HS-27A (cell line): ENCODE data around the gene FBXO11.

ENCODE experiments used
- DNase-seq: peaks from one replicate; pipeline ENCODE4 v3.0.0-alpha.2; 2012; ENCODE audit warnings: low read depth, missing footprints

Gene FBXO11

DNA sequence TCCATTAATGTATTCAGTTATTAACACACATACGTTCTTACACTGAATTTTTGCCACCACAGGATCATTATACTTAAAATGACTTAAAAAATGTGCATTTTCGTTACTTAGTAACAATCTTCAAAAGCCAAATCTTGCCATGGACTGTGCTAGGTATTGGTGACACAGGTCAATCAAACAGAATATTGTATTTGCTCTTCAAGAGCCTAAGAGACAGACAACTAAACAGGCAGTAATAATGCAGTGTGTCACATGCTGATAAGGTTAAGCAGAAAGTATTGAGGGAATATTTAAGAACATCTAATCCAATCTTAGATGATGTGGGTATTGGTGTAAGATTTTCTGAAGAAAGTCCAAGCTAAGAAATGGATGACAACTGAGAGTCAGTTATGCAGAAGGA is 56.9 kb downstream of the FBXO11 start:
- no peak for DNase-seq

DNA sequence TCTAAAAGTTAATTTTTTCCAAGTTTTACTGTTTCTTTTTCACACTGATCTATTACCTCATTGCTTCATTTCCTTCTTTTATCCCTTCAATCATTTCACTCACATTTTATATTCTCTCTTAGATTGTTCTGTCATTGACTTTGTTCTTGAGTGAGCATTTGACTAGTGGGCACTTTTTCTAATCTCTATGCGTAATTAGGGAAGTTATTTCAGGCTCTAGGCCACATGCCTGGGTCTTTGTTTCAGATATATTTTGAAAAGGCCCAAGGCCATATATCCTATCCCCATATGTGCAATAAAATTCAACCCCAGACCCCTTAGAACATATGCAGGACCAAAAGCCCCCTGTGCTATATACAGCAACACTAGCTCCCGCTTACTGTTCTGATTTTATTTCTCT is 62.1 kb downstream of the FBXO11 start:
- DNase-seq: no peak

DNA sequence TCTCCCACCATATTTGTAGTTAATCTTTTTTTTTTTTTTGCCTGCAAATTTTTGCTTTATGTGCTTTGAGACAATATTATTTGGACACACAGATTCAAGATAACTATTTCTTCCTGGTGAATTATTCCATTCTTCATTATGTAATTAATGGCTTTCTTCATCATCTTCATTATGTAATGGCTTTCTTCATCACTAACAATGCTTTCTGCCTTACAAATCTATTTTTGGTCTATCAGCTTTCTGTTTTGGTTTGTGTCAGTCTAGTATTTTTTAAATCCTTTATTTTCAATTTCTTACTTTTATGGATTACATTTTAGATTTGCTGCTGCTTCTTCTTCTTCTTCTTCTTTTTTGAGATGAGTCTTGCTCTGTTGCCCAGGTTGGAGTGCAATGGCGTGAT is 62.9 kb downstream of the FBXO11 start:
- DNase-seq: no peak

DNA sequence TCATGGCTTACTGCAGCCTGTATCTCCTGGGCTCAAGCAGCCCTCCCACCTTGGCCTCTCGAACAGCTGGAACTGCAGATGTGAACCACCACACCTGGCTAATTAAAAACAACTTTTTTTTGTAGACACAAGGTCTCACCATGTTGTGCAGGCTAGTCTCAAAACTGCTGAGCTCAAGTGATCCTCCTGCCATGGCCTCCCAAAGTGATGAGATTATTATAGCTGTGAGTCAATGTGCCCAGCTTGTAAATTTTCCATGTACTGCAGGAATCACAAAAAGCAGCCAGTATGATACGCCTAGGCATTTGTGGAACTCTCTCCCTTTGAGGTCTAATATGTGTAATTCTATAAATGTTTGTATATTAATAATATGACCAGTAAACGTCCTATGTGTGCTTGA is 63.5 kb downstream of the FBXO11 start:
- no peak for DNase-seq

DNA sequence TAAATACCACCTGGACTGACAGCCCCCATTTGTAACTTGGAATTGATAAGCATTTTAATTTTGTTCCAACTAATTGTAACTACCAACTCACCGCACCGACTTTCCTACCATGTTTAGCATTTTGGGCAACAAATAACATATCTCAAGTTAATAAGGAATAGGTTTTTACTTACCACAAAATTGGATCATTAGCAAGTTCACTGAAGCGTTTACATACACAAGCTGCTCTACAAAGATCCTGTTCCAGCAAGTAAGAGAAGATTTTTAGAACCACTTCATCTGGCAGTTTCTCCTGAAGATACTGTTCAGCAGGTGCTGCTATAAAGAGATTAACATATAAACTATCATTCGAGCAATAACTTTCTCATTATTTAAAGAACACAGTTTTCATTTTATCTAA is 67.6 kb downstream of the FBXO11 start:
- no peak for DNase-seq

DNA sequence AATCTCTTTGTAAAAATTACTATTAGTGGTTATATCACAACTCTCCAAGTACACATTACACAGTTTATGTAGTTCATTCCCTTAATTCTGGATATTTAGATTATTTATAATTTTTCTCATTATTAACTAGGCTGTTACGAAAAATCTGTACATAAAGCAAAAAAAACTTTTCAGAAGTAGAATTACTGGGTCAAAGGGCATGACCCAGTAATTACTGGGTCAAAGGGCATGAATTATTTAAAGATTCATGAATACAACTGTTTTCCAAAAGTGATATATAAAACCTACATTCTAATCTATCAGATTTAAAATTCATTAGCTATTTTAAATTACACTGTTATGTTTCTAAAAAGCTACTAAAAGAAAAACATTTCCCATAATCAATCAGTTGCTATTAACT is 68.0 kb downstream of the FBXO11 start:
- DNase-seq: no peak

DNA sequence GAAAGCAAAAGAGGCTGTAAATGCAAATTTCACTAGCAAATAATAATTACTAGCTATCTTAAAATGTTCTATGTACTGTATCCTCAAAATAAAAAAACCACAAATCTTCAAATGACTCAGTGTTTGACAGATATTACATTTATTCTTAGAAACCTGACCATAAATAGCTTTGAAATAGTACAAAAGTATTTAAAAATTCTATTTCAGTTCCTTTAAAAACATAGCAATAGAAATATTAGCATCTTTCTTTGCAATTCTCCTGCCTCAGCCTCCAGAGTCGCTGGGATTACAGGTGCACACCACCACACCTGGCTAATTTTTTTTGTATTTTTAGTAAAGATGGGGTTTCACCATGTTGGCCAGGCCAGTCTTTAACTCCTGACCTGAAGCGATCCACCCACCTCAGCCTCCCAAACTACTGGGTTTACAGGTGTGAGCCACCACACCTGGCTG is 72.8 kb downstream of the FBXO11 start:
- DNase-seq: no peak

DNA sequence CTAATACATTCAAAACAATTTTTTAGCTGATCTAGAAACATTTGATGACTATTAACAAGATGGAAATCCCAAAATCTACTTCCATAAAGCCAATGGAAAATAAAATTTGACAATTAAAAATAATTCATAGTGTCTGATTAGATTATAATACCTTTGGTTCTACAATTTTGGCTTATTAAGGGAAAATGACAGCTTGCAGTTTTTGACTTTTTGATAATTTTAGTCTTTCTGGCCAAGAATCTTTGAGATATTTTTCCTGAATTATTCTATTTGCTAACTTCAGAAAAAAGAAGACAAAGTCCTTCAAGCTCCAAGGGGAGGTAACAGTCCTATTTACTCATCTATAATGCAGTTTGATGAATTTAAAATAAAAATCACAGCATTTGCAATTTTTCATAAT is 83.8 kb downstream of the FBXO11 start:
- DNase-seq: no peak

DNA sequence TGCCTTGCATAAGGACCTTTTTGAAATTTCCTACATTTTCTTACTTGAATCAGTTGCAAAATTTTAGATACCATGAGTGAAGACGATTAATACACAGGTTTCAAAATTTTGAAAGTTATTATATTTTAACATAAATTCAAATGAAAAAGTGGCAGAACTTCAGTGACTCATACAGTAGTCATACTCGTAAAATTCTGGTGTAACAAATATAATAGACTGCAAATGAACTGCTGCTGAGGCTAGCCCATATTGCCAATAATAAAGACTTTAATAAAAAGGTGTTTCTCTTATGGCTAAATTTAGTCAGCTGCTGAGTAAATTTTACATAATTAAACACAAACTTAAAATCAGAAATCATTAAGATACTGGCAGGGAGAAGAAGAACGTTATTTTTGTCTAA is 86.5 kb downstream of the FBXO11 start:
- DNase-seq: no peak

DNA sequence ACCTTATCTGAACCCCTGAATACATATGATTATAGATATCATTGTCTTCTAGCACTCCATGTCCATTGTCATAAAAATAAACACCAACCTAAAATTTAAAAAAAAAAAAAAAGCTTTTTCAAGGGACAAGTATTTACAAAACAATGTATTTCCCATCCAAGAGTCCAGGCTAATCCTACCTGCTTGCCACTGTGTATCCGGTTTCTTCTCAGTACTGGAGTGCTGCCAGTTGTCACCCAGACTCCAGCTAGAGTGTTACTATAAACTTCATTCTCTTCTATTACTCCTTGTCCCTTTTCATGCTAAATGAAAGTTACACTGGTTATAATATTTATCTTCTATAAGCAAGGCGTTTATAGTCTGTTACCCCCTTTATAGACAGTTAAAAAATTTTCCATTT is 87.5 kb downstream of the FBXO11 start:
- no peak for DNase-seq

DNA sequence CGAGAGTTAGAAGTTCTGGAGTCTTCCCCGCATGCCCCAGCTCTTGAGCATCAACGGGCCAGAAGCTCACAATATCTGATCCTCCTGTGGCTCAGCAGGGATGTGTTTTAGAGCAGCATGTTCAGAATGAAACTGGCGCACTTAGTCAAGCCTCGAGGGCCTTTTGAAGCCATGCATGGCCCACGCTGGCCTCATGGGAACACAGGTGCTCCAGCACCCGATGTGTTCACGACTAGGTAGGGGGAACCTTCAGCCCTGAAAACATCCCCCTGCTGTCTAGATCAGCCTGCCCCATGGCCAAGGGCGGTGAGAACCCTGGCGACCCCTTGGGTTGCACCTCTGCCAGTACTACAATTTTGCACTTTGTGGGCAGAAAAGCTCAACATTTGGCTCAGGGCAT is 90.5 kb downstream of the FBXO11 start:
- no peak for DNase-seq

DNA sequence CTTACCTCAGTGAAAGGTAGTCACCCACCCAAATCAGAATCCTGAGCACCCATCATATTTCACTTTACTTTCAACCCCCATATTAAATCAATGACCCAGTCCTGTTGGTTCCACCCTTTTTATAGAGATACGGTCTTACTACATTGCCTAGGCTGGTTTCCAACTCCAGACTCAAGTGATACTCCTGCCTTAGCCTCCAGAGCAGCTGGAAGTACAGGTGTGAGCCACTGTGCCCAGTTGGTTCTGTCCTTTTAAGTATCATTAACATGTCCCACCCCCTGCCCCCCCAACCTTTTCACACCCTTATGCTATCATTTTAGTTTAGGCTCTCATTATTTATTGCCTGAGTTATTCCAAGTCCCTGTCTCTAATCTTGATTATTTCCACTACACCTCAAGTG is 94.6 kb downstream of the FBXO11 start:
- DNase-seq: no peak

DNA sequence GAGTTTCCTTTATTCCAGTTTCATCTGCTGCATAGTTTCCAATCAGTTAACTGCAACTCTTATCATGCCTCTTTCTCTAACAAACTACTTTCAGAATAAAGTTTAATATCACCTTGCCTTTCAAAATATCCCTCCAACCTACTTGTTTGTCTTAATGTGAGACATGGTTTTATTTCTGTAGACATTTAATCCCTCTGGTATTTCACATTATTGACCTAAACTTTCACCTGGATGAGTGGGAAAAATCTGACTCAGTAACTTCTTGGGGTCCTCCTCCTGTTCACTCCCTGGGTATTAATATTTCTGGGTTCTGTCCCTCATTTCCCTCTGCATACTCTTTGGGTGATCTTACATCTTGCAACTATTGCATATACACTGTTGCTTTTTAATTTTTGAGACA is 95.4 kb downstream of the FBXO11 start:
- DNase-seq: no peak

DNA sequence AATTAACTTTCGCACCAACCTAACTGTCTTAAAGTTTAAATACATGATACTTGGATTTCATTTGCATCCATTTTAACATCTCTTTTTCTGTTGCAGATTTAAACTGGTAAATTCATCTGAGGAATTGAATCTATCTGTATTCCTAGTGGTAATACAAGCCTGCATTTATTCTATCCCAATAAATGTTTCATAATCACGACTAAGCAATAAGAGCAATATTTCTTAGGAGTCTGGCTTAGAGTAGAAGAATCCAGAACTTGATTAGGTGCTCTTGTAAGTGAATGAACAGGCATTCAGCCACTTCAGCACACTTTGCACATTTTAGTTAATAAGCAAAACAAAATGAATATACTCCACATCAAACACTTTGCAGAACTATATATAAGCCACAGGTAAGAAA is 96.4 kb downstream of the FBXO11 start:
- DNase-seq: no peak

DNA sequence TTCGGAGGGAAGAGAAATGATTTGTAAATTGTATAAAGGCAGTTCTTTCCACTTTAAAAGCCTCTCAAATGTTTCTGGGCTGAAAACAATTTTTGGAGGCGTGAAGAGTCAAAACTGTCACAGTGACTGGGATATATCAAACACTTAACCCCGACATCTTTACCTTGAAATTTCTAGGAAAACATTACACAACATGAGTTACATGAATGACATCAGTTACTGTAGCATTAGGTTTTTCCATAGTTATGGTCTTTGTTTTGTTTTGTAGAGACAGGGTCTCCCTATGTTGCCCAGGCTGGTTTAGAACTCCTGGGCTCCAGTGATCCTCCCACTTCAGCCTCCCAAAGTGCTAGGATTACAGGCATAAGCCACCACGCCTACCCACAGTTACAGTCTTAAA is 97.7 kb downstream of the FBXO11 start:
- DNase-seq: no peak

DNA sequence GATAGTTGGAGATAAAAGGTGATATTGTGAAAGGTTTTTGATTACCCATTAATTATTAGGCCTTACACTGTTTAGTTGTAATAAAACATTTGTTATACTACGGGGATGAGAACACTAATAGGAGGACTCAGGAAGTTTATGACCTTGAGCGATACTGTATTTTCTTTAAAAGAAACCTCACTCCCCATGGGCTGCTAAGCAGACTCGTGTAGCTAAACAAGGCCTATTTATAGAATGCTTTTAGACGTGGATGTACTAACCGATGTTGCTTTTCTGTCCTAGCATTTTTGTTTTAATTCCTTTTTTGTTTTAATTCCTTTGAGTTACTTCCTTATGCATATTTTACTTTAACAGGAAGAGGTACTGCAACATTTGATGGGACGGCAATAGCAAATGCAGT is 100.4 kb downstream of the FBXO11 start:
- DNase-seq: no peak

DNA sequence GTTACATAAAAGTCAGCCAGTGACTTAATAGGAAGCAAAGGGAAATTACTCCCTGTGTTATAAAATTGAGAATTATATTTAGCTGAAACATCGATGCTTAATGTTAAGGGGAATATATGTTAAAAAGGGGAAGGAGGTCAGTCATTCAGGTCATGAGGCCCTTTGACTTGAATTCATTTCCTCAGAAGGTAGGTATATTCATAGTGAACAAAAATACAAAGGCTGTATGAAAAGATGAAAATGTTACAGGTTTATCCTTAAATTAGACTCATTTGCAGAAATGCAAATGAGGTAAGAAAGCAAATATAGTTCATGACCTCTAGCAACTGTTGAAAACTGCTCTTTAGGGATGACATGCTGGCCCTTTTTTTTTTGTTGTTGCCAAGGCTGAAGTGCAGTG is 102.5 kb downstream of the FBXO11 start:
- DNase-seq: no peak

DNA sequence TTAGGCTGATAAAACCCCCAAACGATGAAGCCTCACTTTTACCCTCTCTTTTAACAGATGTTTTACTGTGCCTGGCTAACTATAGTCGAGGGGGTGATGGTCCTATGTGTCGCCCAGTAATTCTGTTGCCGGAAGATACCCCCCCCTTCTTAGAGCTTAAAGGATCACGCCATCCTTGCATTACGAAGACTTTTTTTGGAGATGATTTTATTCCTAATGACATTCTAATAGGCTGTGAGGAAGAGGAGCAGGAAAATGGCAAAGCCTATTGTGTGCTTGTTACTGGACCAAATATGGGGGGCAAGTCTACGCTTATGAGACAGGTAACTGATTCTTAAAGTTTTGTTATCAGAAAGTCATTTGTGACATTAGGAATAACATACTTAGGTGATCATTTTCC is 102.9 kb downstream of the FBXO11 start:
- DNase-seq: no peak

DNA sequence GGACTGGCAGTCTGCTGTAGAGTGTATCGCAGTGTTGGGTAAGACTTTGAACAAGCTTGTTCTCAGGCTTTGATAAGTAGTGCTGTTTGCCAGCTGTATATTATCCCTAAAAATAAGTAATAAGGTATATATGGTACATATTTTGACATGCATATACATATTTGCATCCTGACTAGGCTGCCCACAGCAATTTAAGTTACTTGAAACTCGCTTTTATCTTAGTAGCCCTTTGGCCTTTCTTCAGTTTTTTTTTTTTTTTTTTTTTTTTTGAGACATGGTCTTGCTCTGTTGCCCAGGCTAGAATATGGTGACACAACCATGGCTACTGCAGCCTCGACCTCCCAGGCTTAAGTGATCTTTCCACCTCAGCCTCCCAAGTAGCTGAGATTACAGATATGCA is 105.2 kb downstream of the FBXO11 start:
- DNase-seq: no peak

DNA sequence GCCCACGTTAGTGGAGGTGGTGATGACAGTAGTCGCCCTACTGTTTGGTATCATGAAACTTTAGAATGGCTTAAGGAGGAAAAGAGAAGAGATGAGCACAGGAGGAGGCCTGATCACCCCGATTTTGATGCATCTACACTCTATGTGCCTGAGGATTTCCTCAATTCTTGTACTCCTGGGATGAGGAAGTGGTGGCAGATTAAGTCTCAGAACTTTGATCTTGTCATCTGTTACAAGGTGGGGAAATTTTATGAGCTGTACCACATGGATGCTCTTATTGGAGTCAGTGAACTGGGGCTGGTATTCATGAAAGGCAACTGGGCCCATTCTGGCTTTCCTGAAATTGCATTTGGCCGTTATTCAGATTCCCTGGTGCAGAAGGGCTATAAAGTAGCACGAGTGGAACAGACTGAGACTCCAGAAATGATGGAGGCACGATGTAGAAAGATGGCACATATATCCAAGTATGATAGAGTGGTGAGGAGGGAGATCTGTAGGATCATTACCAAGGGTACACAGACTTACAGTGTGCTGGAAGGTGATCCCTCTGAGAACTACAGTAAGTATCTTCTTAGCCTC is 107.2 kb downstream of the FBXO11 start:
- no peak for DNase-seq

DNA sequence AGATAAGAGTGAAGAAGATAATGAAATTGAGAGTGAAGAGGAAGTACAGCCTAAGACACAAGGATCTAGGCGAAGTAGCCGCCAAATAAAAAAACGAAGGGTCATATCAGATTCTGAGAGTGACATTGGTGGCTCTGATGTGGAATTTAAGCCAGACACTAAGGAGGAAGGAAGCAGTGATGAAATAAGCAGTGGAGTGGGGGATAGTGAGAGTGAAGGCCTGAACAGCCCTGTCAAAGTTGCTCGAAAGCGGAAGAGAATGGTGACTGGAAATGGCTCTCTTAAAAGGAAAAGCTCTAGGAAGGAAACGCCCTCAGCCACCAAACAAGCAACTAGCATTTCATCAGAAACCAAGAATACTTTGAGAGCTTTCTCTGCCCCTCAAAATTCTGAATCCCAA is 107.7 kb downstream of the FBXO11 start:
- no peak for DNase-seq

DNA sequence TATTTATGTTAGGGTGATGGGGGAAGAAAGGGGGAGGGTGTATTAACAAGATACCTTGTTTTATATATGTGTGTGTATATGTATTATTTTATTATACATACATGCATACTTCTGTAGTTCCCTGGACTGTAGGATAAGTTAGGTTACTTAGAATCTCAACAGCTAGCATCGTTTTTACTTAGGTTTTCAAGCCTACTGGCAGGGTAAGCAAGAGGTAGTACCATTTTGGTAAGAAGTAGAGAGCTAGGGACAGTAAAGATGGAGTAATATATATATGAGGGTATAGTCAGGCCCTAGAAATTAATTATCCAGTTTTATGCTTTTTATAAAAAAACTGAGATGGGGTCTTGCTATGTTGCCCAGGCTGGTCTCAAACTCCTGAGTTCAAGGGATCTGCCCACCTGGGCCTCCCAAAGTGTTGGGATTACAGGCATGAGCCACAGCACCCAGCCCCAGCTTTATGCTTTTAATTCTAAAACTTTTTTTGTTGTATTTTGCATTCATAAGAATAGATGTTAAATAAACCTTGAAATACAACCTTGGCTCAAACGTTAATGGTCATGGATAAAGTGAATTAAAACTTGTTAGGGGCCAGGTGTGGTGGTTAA is 110.1 kb downstream of the FBXO11 start:
- DNase-seq: no peak

DNA sequence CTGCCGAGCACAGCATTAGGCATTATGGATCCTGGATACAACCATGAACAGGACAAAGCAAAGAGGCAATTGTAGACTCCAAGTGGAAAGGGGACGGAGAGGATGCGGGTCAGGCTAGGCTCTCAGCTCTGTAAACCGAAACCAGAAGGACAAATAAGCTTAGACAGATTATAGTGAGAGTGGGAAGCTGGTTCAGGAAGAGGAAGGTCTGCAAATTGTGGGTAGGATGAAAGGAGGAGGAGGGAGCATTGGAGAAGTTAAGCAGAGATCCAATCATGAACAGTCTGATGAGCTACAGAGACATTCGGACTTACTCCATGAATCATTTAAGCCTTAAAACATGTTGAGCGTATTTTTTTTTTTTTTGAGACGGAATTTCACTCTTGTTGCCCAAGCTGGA is 120.3 kb downstream of the FBXO11 start:
- DNase-seq: no peak

DNA sequence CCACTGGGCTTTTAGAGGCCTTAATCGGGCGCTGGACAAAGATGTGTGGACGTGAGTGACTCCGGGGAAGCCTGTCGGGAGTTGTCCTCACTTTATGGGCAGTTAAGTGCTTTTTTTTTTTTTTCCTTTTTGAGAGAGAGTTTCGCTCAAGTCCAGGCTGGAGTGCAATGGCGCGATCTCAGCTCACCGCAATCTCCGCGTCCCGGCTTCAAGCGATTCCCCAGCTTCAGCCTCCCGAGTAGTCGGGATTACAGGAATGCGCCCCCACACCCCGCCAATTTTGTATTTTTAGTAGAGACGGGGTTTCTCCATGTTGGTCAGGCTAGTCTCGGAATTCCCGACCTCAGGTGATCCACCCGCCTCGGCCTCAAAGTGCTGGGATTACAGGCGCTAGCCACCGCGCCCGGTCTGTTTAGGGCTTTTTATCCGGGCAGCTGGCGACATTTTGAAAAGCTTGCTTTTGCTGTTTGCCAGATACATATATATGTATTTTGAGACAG is 121.9 kb downstream of the FBXO11 start:
- no peak for DNase-seq
